HUES6 (cell line): ENCODE measurements around the gene IL9R.

Experiments used
- H3K27ac ChIP-seq: 2 replicates; pipeline ENCODE4 v1.7.0; 2013; ENCODE audit warnings: low read depth, mild to moderate bottlenecking, low read length, inconsistent platforms
- H3K27me3 ChIP-seq: 2 replicates; pipeline ENCODE4 v1.6.1; 2013; ENCODE audit warnings: low read length; ENCODE audit not compliant: control insufficient read depth, insufficient read depth
- H3K36me3 ChIP-seq: 2 replicates; pipeline ENCODE4 v1.6.1; 2013; ENCODE audit warnings: low read length; ENCODE audit not compliant: control insufficient read depth, insufficient read depth
- H3K4me1 ChIP-seq: 2 replicates; pipeline ENCODE4 v1.6.1; 2013; ENCODE audit warnings: low read length; ENCODE audit not compliant: control insufficient read depth, insufficient read depth
- H3K4me3 ChIP-seq: 2 replicates; pipeline ENCODE4 v1.5.1; 2013; ENCODE audit warnings: low read depth, low read length
- H3K9ac ChIP-seq: one replicate; pipeline ENCODE4 v1.6.1; 2013; ENCODE audit warnings: mild to moderate bottlenecking, low read length
- H3K9me3 ChIP-seq: 2 replicates; pipeline ENCODE4 v1.6.1; 2013; ENCODE audit warnings: low read depth, low read length; ENCODE audit not compliant: control insufficient read depth, insufficient read depth

Gene IL9R

GRCh38 chrX:155997436-155997835 lies at the start of gene IL9R:
IL9R (plus strand) TSS chrX:155997696; CDS start chrX:155997760, 64 bp downstream.
- H3K27ac ChIP-seq, result no peak within 1 kb of the TSS
- no peak within 1 kb of the TSS for H3K9ac ChIP-seq
- H3K27me3 ChIP-seq, result no peaks in the 10 kb centered on the region
- H3K9me3 ChIP-seq, result peaks cover 34% of the 10 kb centered on the region; the same call in 1 of the 2 replicates
- H3K4me3 ChIP-seq, result no peak within 1 kb of the TSS
- no peaks in the 10 kb centered on the region for H3K36me3 ChIP-seq
- peaks cover 3% of the 10 kb centered on the region; the same call in 1 of the 2 replicates for H3K4me1 ChIP-seq

- Histone ChIP-seq H3K36me3 (peaks cover 2% of the 10 kb centered on the region; the same call in 1 of the 2 replicates), H3K4me1 (no peaks in the 10 kb centered on the region), H3K9ac (no peak overlapping the region), H3K4me3 (no peak overlapping the region), H3K27me3 (no peaks in the 10 kb centered on the region), H3K27ac (no peak overlapping the region), H3K9me3 (peaks cover 46% of the 10 kb centered on the region; the same call in 1 of the 2 replicates)
These were observed 48.4 kb upstream of the IL9R start for GRCh38 chrX:155949098-155949497.

- no peaks in the 10 kb centered on the region for H3K36me3 ChIP-seq
These were observed 46.2 kb upstream of the IL9R start for GRCh38 chrX:155951237-155951789.

GRCh38 chrX:155953055-155953454 lies 44.4 kb upstream of the IL9R start:
- no peaks in the 10 kb centered on the region; the same call in 1 of the 2 replicates for H3K4me1 ChIP-seq
- H3K4me3 ChIP-seq, result no peak overlapping the region
- peaks cover 62% of the 10 kb centered on the region; the same call in 1 of the 2 replicates for H3K9me3 ChIP-seq
- no peaks in the 10 kb centered on the region for H3K36me3 ChIP-seq
- H3K9ac ChIP-seq, result no peak overlapping the region
- no peak overlapping the region for H3K27ac ChIP-seq
- H3K27me3 ChIP-seq, result no peaks in the 10 kb centered on the region

More at GRCh38 chrX:155951237-155951789, 46.2 kb upstream of the IL9R start:
- H3K4me1 ChIP-seq, result no peaks in the 10 kb centered on the region; the same call in 1 of the 2 replicates
- H3K9ac ChIP-seq, result no peak overlapping the region
- no peak overlapping the region for H3K27ac ChIP-seq
- H3K27me3 ChIP-seq, result no peaks in the 10 kb centered on the region
- peaks cover 55% of the 10 kb centered on the region; the same call in 1 of the 2 replicates for H3K9me3 ChIP-seq
- no peak overlapping the region for H3K4me3 ChIP-seq

- H3K9me3 ChIP-seq, result peaks cover 60% of the 10 kb centered on the region; the same call in 1 of the 2 replicates
- peaks cover 11% of the 10 kb centered on the region; the same call in 1 of the 2 replicates for H3K4me1 ChIP-seq
- no peaks in the 10 kb centered on the region for H3K36me3 ChIP-seq
- H3K9ac ChIP-seq, result no peak overlapping the region
- no peak overlapping the region for H3K27ac ChIP-seq
- no peak overlapping the region for H3K4me3 ChIP-seq
- H3K27me3 ChIP-seq, result no peaks in the 10 kb centered on the region
These were observed 42.7 kb upstream of the IL9R start for GRCh38 chrX:155954793-155955192.

GRCh38 chrX:155956099-155956498 lies 41.4 kb upstream of the IL9R start:
- Histone ChIP-seq H3K4me3 (no peak overlapping the region), H3K36me3 (no peaks in the 10 kb centered on the region), H3K4me1 (peaks cover 11% of the 10 kb centered on the region; the same call in 1 of the 2 replicates), H3K9ac (no peak overlapping the region), H3K27ac (no peak overlapping the region), H3K27me3 (no peaks in the 10 kb centered on the region), H3K9me3 (peaks cover 49% of the 10 kb centered on the region; the same call in 1 of the 2 replicates)

GRCh38 chrX:155956649-155957048 lies 40.8 kb upstream of the IL9R start:
- H3K9ac ChIP-seq, result no peak overlapping the region
- H3K27me3 ChIP-seq, result no peaks in the 10 kb centered on the region
- H3K36me3 ChIP-seq, result no peaks in the 10 kb centered on the region
- no peak overlapping the region for H3K27ac ChIP-seq
- H3K4me3 ChIP-seq, result no peak overlapping the region
- peaks cover 11% of the 10 kb centered on the region; the same call in 1 of the 2 replicates for H3K4me1 ChIP-seq
- H3K9me3 ChIP-seq, result peaks cover 46% of the 10 kb centered on the region

GRCh38 chrX:155957843-155958242 lies 39.7 kb upstream of the IL9R start:
- Histone ChIP-seq H3K9ac (peak overlapping the region; percentile 1), H3K4me1 (peaks cover 11% of the 10 kb centered on the region; the same call in 1 of the 2 replicates), H3K9me3 (peaks cover 48% of the 10 kb centered on the region), H3K4me3 (no peak overlapping the region), H3K27me3 (no peaks in the 10 kb centered on the region), H3K27ac (peak overlapping the region; percentile 58; the same call in 1 of the 2 replicates), H3K36me3 (no peaks in the 10 kb centered on the region)

- Histone ChIP-seq H3K27me3 (no peaks in the 10 kb centered on the region), H3K36me3 (no peaks in the 10 kb centered on the region), H3K4me1 (peaks cover 11% of the 10 kb centered on the region; the same call in 1 of the 2 replicates), H3K9me3 (peaks cover 48% of the 10 kb centered on the region), H3K9ac (peak overlapping the region; percentile 80), H3K27ac (peak overlapping the region; percentile 79), H3K4me3 (peak overlapping the region; percentile 50)
These were observed 38.4 kb upstream of the IL9R start for GRCh38 chrX:155959018-155959587.

- Histone ChIP-seq H3K9me3 (peaks cover 46% of the 10 kb centered on the region), H3K4me1 (peaks cover 11% of the 10 kb centered on the region; the same call in 1 of the 2 replicates), H3K27me3 (no peaks in the 10 kb centered on the region), H3K36me3 (no peaks in the 10 kb centered on the region), H3K9ac (no peak overlapping the region), H3K27ac (no peak overlapping the region), H3K4me3 (no peak overlapping the region)
These were observed 34.6 kb upstream of the IL9R start for GRCh38 chrX:155962906-155963305.

- no peak overlapping the region for H3K27ac ChIP-seq
- no peaks in the 10 kb centered on the region for H3K36me3 ChIP-seq
- H3K9me3 ChIP-seq, result peaks cover 61% of the 10 kb centered on the region
- H3K4me1 ChIP-seq, result no peaks in the 10 kb centered on the region
- H3K9ac ChIP-seq, result no peak overlapping the region
- H3K4me3 ChIP-seq, result no peak overlapping the region
- no peaks in the 10 kb centered on the region for H3K27me3 ChIP-seq
These were observed 30.6 kb upstream of the IL9R start for GRCh38 chrX:155966876-155967275.
